GM23338 (cell line): ENCODE data around the gene NFKBIB. TPM values are rescaled to one million over a fixed set of nuclear protein-coding genes. Genes with fewer than 3 reads are reported as not detected.
"Not testable (repeated sequence)": the region's sequence is repeated elsewhere in the genome, so short reads cannot be mapped to it uniquely, and the experiment has no call there.

Experiments
- ATAC-seq: fragments of 200-7000 bp; cut with Tn5 transposase; 3 replicates; pipeline ENCODE4 v1.9.1; 2020
- DNase-seq: peaks from one replicate; pipeline ENCODE4 v3.0.0-alpha.2; 2015; ENCODE audit warnings: low spot score
- H2AFZ ChIP-seq: fragments of 200-600 bp; sonication (generic); 2 replicates; pipeline ENCODE4 v1.8.0; 2016; ENCODE audit warnings: antibody characterized with exemption, mild to moderate bottlenecking, moderate library complexity
- H3F3A ChIP-seq: fragments of 200-600 bp; sonication (generic); replicated peaks from 2 replicates; pipeline ENCODE4 v1.8.0; 2017; ENCODE audit warnings: antibody characterized with exemption, mixed run types, low read depth
- H3K27ac ChIP-seq: fragments of 200-600 bp; sonication (generic); 2 replicates; pipeline ENCODE4 v1.6.1; 2016; ENCODE audit warnings: low read depth
- H3K27me3 ChIP-seq: fragments of 200-600 bp; sonication (generic); 2 replicates; pipeline ENCODE4 v1.8.0; 2016; ENCODE audit warnings: mild to moderate bottlenecking, mixed run types, moderate library complexity; ENCODE audit not compliant: insufficient read depth
- H3K36me3 ChIP-seq: fragments of 200-600 bp; sonication (generic); 2 replicates; pipeline ENCODE4 v1.8.0; 2016; ENCODE audit warnings: mild to moderate bottlenecking; ENCODE audit not compliant: insufficient read depth
- H3K4me1 ChIP-seq: fragments of 200-600 bp; sonication (generic); 2 replicates; pipeline ENCODE4 v1.8.0; 2016; ENCODE audit warnings: mild to moderate bottlenecking, moderate library complexity; ENCODE audit not compliant: insufficient read depth
- H3K4me2 ChIP-seq: fragments of 200-600 bp; sonication (generic); 2 replicates; pipeline ENCODE4 v1.7.1; 2017; ENCODE audit warnings: mixed run types
- H3K4me3 ChIP-seq: fragments of 200-600 bp; sonication (generic); 2 replicates; pipeline ENCODE4 v1.6.1; 2016; ENCODE audit warnings: mixed run types
- H3K79me2 ChIP-seq: fragments of 200-600 bp; sonication (generic); replicated peaks from 2 replicates; pipeline ENCODE4 v1.8.0; 2017; ENCODE audit warnings: mild to moderate bottlenecking; ENCODE audit not compliant: insufficient read depth
- H3K9me2 ChIP-seq: fragments of 200-600 bp; sonication (generic); 2 replicates; pipeline ENCODE4 v1.8.0; 2017; ENCODE audit not compliant: insufficient read depth
- H4K20me1 ChIP-seq: fragments of 200-600 bp; sonication (generic); replicated peaks from 2 replicates; pipeline ENCODE4 v1.8.0; 2017; ENCODE audit warnings: mild to moderate bottlenecking; ENCODE audit not compliant: insufficient read depth
- H3K27ac Mint-ChIP-seq: 2 replicates; pipeline ENCODE4 v1.8.0; 2020; ENCODE audit warnings: inconsistent platforms, mild to moderate bottlenecking, moderate library complexity, mixed read lengths
- H3K27me3 Mint-ChIP-seq: 3 replicates; pipeline ENCODE4 v1.8.0; 2022; ENCODE audit warnings: low read depth, mild to moderate bottlenecking, moderate library complexity, mixed read lengths, inconsistent platforms; ENCODE audit not compliant: insufficient read depth, poor library complexity
- H3K36me3 Mint-ChIP-seq: 3 replicates; pipeline ENCODE4 v1.8.0; 2021; ENCODE audit warnings: low read depth, mild to moderate bottlenecking, inconsistent platforms, moderate library complexity, mixed read lengths
- H3K4me1 Mint-ChIP-seq: 3 replicates; pipeline ENCODE4 v1.8.0; 2020; ENCODE audit warnings: mild to moderate bottlenecking, inconsistent platforms, mixed read lengths
- H3K4me3 Mint-ChIP-seq: 3 replicates; pipeline ENCODE4 v1.8.0; 2021; ENCODE audit warnings: moderate library complexity, mild to moderate bottlenecking, inconsistent platforms, mixed read lengths
- H3K9me3 Mint-ChIP-seq: 3 replicates; pipeline ENCODE4 v1.8.0; 2020; ENCODE audit warnings: moderate library complexity, mild to moderate bottlenecking, inconsistent platforms, mixed read lengths
- CREB1 ChIP-seq: fragments of 250-450 bp; sonication (Bioruptor Pico); IDR thresholded peaks from 2 replicates; pipeline ENCODE4 v1.5.0; 2020; ENCODE audit warnings: low read depth, mild to moderate bottlenecking, moderate library complexity
- EZH2 ChIP-seq: fragments of 200-600 bp; sonication (generic); IDR thresholded peaks from one replicate; pipeline ENCODE4 v1.8.0; 2017; ENCODE audit warnings: antibody characterized with exemption, mild to moderate bottlenecking, low read depth; ENCODE audit not compliant: unreplicated experiment
- JUNB ChIP-seq: IDR thresholded peaks from one replicate; pipeline ENCODE4 v1.6.1; 2016; ENCODE audit warnings: antibody characterized with exemption; ENCODE audit not compliant: unreplicated experiment
- polyA plus RNA-seq: library from polyadenylated mRNA; unstranded; fragments of >200 nt; fragmentation: Nextera tagmentation; extraction: Ambion mirVana; gene quantifications from 2 replicates; pipeline ENCODE4 v1.2.1, GENCODE V29; 2016
- total RNA-seq: library from RNA; depleted of rRNA; stranded (reverse); fragments of >200 nt; shearing (Covaris generic); gene quantifications from 2 replicates; pipeline ENCODE4 v1.2.3, GENCODE V29; 2014
- TF ChIP-seq, protein P1 (sequence below): fragments of 250-450 bp; sonication (Bioruptor Pico); IDR thresholded peaks from 2 replicates; pipeline ENCODE4 v1.5.0; 2020; ENCODE audit warnings: mild to moderate bottlenecking, moderate library complexity
- TF ChIP-seq, protein P2 (sequence below), 2 experiments: fragments of 200-600 bp in 1 of 2; sonication (generic) in 1 of 2; conservative IDR thresholded peaks; 2 replicates each; pipeline versions ENCODE4 v1.5.1 to v1.6.1; 2016 to 2017; ENCODE audit warnings: antibody characterized with exemption in 2 of 2, low read depth in 2 of 2, mild to moderate bottlenecking in 2 of 2, moderate library complexity in 1 of 2

Gene NFKBIB
- total and polyA plus RNA-seq, 2 experiments from 2014 or later = 39.5 to 39.6 TPM

DNA sequence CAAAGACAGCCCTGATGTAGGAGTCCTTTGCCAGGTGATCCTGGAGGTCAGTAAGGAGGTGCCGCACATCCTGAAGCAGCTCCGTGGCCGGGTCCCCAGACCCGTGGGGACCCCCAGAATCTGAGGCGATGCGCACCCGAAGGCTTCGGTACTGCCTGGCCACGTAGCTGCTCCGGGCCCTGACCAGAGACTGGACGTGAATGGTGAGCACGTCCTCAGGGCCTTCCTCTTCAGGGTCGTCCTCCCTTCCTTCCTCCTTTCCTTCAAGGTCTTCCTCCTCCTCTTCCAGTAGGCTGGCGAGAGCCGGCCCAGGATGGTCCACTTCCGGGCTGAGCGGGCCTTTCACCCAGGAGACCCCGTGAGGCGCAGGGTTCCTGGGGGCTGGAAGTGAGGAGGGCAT, 29.2 kb upstream of the NFKBIB start (continued):
- TF ChIP-seq, protein P1, sequence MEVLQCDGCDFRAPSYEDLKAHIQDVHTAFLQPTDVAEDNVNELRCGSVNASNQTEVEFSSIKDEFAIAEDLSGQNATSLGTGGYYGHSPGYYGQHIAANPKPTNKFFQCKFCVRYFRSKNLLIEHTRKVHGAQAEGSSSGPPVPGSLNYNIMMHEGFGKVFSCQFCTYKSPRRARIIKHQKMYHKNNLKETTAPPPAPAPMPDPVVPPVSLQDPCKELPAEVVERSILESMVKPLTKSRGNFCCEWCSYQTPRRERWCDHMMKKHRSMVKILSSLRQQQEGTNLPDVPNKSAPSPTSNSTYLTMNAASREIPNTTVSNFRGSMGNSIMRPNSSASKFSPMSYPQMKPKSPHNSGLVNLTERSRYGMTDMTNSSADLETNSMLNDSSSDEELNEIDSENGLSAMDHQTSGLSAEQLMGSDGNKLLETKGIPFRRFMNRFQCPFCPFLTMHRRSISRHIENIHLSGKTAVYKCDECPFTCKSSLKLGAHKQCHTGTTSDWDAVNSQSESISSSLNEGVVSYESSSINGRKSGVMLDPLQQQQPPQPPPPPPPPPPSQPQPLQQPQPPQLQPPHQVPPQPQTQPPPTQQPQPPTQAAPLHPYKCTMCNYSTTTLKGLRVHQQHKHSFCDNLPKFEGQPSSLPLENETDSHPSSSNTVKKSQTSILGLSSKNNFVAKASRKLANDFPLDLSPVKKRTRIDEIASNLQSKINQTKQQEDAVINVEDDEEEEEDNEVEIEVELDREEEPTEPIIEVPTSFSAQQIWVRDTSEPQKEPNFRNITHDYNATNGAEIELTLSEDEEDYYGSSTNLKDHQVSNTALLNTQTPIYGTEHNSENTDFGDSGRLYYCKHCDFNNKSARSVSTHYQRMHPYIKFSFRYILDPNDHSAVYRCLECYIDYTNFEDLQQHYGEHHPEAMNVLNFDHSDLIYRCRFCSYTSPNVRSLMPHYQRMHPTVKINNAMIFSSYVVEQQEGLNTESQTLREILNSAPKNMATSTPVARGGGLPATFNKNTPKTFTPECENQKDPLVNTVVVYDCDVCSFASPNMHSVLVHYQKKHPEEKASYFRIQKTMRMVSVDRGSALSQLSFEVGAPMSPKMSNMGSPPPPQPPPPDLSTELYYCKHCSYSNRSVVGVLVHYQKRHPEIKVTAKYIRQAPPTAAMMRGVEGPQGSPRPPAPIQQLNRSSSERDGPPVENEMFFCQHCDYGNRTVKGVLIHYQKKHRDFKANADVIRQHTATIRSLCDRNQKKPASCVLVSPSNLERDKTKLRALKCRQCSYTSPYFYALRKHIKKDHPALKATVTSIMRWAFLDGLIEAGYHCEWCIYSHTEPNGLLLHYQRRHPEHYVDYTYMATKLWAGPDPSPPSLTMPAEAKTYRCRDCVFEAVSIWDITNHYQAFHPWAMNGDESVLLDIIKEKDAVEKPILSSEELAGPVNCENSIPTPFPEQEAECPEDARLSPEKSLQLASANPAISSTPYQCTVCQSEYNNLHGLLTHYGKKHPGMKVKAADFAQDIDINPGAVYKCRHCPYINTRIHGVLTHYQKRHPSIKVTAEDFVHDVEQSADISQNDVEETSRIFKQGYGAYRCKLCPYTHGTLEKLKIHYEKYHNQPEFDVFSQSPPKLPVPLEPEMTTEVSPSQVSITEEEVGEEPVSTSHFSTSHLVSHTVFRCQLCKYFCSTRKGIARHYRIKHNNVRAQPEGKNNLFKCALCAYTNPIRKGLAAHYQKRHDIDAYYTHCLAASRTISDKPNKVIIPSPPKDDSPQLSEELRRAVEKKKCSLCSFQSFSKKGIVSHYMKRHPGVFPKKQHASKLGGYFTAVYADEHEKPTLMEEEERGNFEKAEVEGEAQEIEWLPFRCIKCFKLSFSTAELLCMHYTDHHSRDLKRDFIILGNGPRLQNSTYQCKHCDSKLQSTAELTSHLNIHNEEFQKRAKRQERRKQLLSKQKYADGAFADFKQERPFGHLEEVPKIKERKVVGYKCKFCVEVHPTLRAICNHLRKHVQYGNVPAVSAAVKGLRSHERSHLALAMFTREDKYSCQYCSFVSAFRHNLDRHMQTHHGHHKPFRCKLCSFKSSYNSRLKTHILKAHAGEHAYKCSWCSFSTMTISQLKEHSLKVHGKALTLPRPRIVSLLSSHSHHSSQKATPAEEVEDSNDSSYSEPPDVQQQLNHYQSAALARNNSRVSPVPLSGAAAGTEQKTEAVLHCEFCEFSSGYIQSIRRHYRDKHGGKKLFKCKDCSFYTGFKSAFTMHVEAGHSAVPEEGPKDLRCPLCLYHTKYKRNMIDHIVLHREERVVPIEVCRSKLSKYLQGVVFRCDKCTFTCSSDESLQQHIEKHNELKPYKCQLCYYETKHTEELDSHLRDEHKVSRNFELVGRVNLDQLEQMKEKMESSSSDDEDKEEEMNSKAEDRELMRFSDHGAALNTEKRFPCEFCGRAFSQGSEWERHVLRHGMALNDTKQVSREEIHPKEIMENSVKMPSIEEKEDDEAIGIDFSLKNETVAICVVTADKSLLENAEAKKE (CRISPR knock-in tag) = no peak
- TF ChIP-seq, protein P2, sequence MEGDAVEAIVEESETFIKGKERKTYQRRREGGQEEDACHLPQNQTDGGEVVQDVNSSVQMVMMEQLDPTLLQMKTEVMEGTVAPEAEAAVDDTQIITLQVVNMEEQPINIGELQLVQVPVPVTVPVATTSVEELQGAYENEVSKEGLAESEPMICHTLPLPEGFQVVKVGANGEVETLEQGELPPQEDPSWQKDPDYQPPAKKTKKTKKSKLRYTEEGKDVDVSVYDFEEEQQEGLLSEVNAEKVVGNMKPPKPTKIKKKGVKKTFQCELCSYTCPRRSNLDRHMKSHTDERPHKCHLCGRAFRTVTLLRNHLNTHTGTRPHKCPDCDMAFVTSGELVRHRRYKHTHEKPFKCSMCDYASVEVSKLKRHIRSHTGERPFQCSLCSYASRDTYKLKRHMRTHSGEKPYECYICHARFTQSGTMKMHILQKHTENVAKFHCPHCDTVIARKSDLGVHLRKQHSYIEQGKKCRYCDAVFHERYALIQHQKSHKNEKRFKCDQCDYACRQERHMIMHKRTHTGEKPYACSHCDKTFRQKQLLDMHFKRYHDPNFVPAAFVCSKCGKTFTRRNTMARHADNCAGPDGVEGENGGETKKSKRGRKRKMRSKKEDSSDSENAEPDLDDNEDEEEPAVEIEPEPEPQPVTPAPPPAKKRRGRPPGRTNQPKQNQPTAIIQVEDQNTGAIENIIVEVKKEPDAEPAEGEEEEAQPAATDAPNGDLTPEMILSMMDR (conservative IDR thresholded peaks at IDR 0.05; ENCODE audit: low read depth in 2 of 2) = no peak
- TF ChIP-seq EZH2 = no peak
- no peak for TF ChIP-seq JUNB
- no peak for TF ChIP-seq CREB1 (CRISPR knock-in tag)

DNA sequence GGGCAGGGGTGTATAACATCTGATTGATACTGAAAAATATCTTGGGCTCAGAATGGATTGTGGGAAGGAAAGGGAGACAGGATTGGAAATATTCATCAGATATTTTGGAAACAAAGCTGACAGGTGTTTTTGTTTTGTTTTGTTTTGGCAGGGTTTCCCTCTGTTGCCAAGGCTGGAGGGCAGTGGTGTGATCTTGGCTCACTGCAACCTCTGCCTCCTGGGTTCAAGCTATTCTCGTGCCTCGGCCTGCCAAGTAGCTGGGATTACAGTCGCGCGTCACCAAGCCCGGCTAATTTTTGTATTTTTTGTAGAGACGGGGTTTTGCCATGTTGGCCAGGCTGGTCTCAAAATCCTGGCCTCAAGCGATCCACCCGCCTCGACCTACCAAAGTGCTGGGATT, 26.4 kb upstream of the NFKBIB start:
- not testable (repeated sequence) for ATAC-seq

More for the DNA sequence above, 26.4 kb upstream of the NFKBIB start:
- peaks cover 11% of the 10 kb centered on the region for H3K27me3 Mint-ChIP-seq
- peaks cover 19% of the 10 kb centered on the region for H3K27me3 ChIP-seq
- H3K4me1 ChIP-seq = peaks cover 14% of the 10 kb centered on the region
- not testable (repeated sequence) for DNase-seq, H3K27ac ChIP-seq, H3K4me2 ChIP-seq, H3K4me3 Mint-ChIP-seq, H3K9me3 Mint-ChIP-seq, H3K9me2 ChIP-seq, H4K20me1 ChIP-seq, H3K36me3 Mint-ChIP-seq, H2AFZ ChIP-seq, H3K36me3 ChIP-seq, H3K4me3 ChIP-seq, H3F3A ChIP-seq, H3K27ac Mint-ChIP-seq, H3K79me2 ChIP-seq
- peaks cover 22% of the 10 kb centered on the region for H3K4me1 Mint-ChIP-seq
